Endothelial cell of umbilical vein (primary cell): ENCODE measurements around the gene PTPRD.

Experiments
- JUN ChIP-seq: IDR thresholded peaks from 2 replicates; pipeline ENCODE4 v1.6.1; 2011; ENCODE audit warnings: borderline replicate concordance, low read depth; ENCODE audit not compliant: insufficient read length, insufficient read depth
- MYC ChIP-seq: IDR thresholded peaks from one replicate; pipeline ENCODE4 v1.6.1; 2011; ENCODE audit warnings: mild to moderate bottlenecking, low read depth, low read length
- POLR2A ChIP-seq: IDR thresholded peaks from 2 replicates; pipeline ENCODE4 v1.6.1; 2012; ENCODE audit warnings: low read depth, mild to moderate bottlenecking, control low read depth, low read length
- TF ChIP-seq, protein P1 (sequence below), 2 donors: IDR thresholded peaks; 1 replicate in 1 of 2; 2 replicates in 1 of 2; pipeline ENCODE4 v1.5.1; 2011; ENCODE audit warnings: low read length in 2 of 2, mild to moderate bottlenecking in 2 of 2, moderate library complexity in 2 of 2, control low read depth in 1 of 2, inconsistent platforms in 1 of 2, low read depth in 1 of 2; ENCODE audit not compliant: insufficient read depth in 1 of 2; ENCODE audit errors: extremely low read depth in 1 of 2

DNA sequence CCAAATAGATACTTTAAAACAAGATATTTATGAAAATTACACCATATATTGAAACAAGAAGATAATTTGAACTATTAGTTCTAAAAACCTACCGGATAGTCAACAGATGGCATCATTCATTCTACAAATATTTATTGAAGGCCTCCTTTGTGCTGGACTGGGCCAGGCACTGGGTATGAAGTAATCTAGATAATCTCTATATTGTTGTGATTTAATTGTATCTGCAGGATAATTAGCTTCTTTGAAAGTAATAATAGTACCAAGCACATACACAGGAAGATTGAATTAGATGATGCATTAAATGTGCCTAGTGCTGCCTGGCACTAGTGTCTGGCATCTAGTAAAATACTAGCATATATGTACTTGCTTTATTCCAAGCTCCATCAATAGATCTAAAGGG is 2078.0 kb downstream of the PTPRD start:
- TF ChIP-seq JUN (no peak), POLR2A (no peak), MYC (no peak)
- TF ChIP-seq, protein P1, sequence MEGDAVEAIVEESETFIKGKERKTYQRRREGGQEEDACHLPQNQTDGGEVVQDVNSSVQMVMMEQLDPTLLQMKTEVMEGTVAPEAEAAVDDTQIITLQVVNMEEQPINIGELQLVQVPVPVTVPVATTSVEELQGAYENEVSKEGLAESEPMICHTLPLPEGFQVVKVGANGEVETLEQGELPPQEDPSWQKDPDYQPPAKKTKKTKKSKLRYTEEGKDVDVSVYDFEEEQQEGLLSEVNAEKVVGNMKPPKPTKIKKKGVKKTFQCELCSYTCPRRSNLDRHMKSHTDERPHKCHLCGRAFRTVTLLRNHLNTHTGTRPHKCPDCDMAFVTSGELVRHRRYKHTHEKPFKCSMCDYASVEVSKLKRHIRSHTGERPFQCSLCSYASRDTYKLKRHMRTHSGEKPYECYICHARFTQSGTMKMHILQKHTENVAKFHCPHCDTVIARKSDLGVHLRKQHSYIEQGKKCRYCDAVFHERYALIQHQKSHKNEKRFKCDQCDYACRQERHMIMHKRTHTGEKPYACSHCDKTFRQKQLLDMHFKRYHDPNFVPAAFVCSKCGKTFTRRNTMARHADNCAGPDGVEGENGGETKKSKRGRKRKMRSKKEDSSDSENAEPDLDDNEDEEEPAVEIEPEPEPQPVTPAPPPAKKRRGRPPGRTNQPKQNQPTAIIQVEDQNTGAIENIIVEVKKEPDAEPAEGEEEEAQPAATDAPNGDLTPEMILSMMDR (IDR thresholded peaks at IDR 0.05; ENCODE audit: extremely low read depth in 1 of 2, insufficient read depth in 1 of 2, low read depth in 1 of 2, low read length in 2 of 2) = no peak
